ENCODE data around the gene STK17A. TPM values are rescaled to one million over a fixed set of nuclear protein-coding genes. Genes with fewer than 3 reads are reported as not detected.

The STK17A gene
- total RNA-seq, 1 donor from 2014 or later, result 15.6 TPM

- Mint-ChIP-seq H3K27me3 (ENCODE audit: insufficient read depth, low read depth) (peaks cover 5% of the 10 kb centered on the region), H3K4me3 (no peak overlapping the region), H3K27ac (no peak overlapping the region), H3K36me3 (peaks cover 44% of the 10 kb centered on the region), H3K9me3 (no peaks in the 10 kb centered on the region), H3K4me1 (peaks cover 8% of the 10 kb centered on the region)
- Histone ChIP-seq H3K9me3 (ENCODE audit: low read depth) (no peaks in the 10 kb centered on the region), H3K36me3 (no peaks in the 10 kb centered on the region), H3K4me1 (no peaks in the 10 kb centered on the region), H3K9ac (no peak overlapping the region), H4K20me1 (ENCODE audit: low read depth) (no peaks in the 10 kb centered on the region), H3K4me2 (no peak overlapping the region), H3K79me2 (ENCODE audit: low read depth) (no peaks in the 10 kb centered on the region), H3F3A (ENCODE audit: low read depth) (no peaks in the 10 kb centered on the region), H3K4me3 (no peak overlapping the region), H3K27ac (no peak overlapping the region), H3K27me3 (no peaks in the 10 kb centered on the region), H2AFZ (replicated peaks) (no peak overlapping the region)
- TF ChIP-seq EZH2phosphoT487 (IDR thresholded peaks at IDR 0.05), result no peak
- TF ChIP-seq EZH2 (IDR thresholded peaks at IDR 0.05), result no peak
- no peak for TF ChIP-seq CTCF (IDR thresholded peaks at IDR 0.05)
- no peak for DNase-seq (ENCODE audit: low spot score)
Observed at GRCh38 chr7:43612128-43612527, 29.2 kb downstream of the STK17A start.

- Histone ChIP-seq H3K27ac (no peak overlapping the region), H4K20me1 (ENCODE audit: low read depth) (no peaks in the 10 kb centered on the region), H3K9me3 (ENCODE audit: low read depth) (no peaks in the 10 kb centered on the region), H3F3A (ENCODE audit: low read depth) (no peaks in the 10 kb centered on the region), H3K79me2 (ENCODE audit: low read depth) (no peaks in the 10 kb centered on the region), H3K36me3 (no peaks in the 10 kb centered on the region), H3K27me3 (no peaks in the 10 kb centered on the region), H2AFZ (replicated peaks) (no peak overlapping the region), H3K4me3 (no peak overlapping the region), H3K4me2 (no peak overlapping the region), H3K4me1 (peaks cover 4% of the 10 kb centered on the region), H3K9ac (no peak overlapping the region)
- H3K36me3 Mint-ChIP-seq, result peaks cover 44% of the 10 kb centered on the region
- H3K27ac Mint-ChIP-seq, result no peak overlapping the region
- peaks cover 5% of the 10 kb centered on the region for H3K27me3 Mint-ChIP-seq (ENCODE audit: insufficient read depth, low read depth)
- H3K9me3 Mint-ChIP-seq, result no peaks in the 10 kb centered on the region
- no peak for TF ChIP-seq CTCF (IDR thresholded peaks at IDR 0.05)
- TF ChIP-seq EZH2 (IDR thresholded peaks at IDR 0.05), result no peak
- TF ChIP-seq EZH2phosphoT487 (IDR thresholded peaks at IDR 0.05), result no peak
- peaks cover 8% of the 10 kb centered on the region for H3K4me1 Mint-ChIP-seq
- DNase-seq (ENCODE audit: low spot score), result no peak
- no peak overlapping the region for H3K4me3 Mint-ChIP-seq
Observed at GRCh38 chr7:43612599-43613589, 30.0 kb downstream of the STK17A start.

GRCh38 chr7:43615558-43616145 is 32.7 kb downstream of the STK17A start:
- H3K4me1 ChIP-seq, result peaks cover 19% of the 10 kb centered on the region
- no peak for TF ChIP-seq CTCF (IDR thresholded peaks at IDR 0.05)
- TF ChIP-seq EZH2 (IDR thresholded peaks at IDR 0.05), result no peak
- no peak for TF ChIP-seq EZH2phosphoT487 (IDR thresholded peaks at IDR 0.05)
- no peaks in the 10 kb centered on the region for H3K36me3 ChIP-seq
- H4K20me1 ChIP-seq (ENCODE audit: low read depth), result no peaks in the 10 kb centered on the region
- H3K9ac ChIP-seq, result no peak overlapping the region
- H3K9me3 ChIP-seq (ENCODE audit: low read depth), result no peaks in the 10 kb centered on the region
- Mint-ChIP-seq H3K9me3 (no peaks in the 10 kb centered on the region), H3K27ac (no peak overlapping the region), H3K36me3 (peaks cover 28% of the 10 kb centered on the region), H3K27me3 (ENCODE audit: insufficient read depth, low read depth) (peaks cover 5% of the 10 kb centered on the region), H3K4me1 (peaks cover 8% of the 10 kb centered on the region), H3K4me3 (no peak overlapping the region)
- H3K27ac ChIP-seq, result no peak overlapping the region
- H3K4me3 ChIP-seq, result no peak overlapping the region
- no peak overlapping the region for H2AFZ ChIP-seq (replicated peaks)
- no peaks in the 10 kb centered on the region for H3K79me2 ChIP-seq (ENCODE audit: low read depth)
- no peak for DNase-seq (ENCODE audit: low spot score)
- H3K27me3 ChIP-seq, result no peaks in the 10 kb centered on the region
- H3K4me2 ChIP-seq, result no peak overlapping the region
- peaks cover 3% of the 10 kb centered on the region for H3F3A ChIP-seq (ENCODE audit: low read depth)
